SU-DHL-6 (cell line): ENCODE results near the gene TIMM9.

Experiments used
- H2AFZ ChIP-seq: fragments of 200-600 bp; sonication (generic); 2 replicates; pipeline ENCODE4 v1.6.1; 2014; ENCODE audit warnings: low read depth, mild to moderate bottlenecking, moderate library complexity, mixed read lengths, antibody characterized with exemption, low read length; ENCODE audit not compliant: severe bottlenecking
- H3F3A ChIP-seq: fragments of 200-600 bp; shearing (Covaris generic); 2 replicates; pipeline ENCODE4 v1.6.0; 2016; ENCODE audit warnings: antibody characterized with exemption, mild to moderate bottlenecking; ENCODE audit not compliant: insufficient read depth
- H3K27ac ChIP-seq: fragments of 200-600 bp; sonication (generic); 2 replicates; pipeline ENCODE4 v1.5.1; 2016; ENCODE audit warnings: low read depth, mild to moderate bottlenecking, low read length, moderate library complexity, mixed read lengths
- H3K27me3 ChIP-seq: fragments of 200-600 bp; sonication (generic), shearing (Covaris generic); 2 replicates; pipeline ENCODE4 v1.6.0; 2014; ENCODE audit warnings: mild to moderate bottlenecking, low read length
- H3K36me3 ChIP-seq: fragments of 200-600 bp; sonication (generic); 2 replicates; pipeline ENCODE4 v1.6.1; 2014; ENCODE audit warnings: mild to moderate bottlenecking, low read length, mixed read lengths
- H3K4me2 ChIP-seq: fragments of 300-600, 200-600 bp; shearing (Covaris generic), sonication (generic); 2 replicates; pipeline ENCODE4 v1.6.0; 2014; ENCODE audit warnings: low read length, low read depth, mild to moderate bottlenecking; ENCODE audit not compliant: poor library complexity, severe bottlenecking
- H3K4me3 ChIP-seq: fragments of 200-600 bp; sonication (generic); 2 replicates; pipeline ENCODE4 v1.5.1; 2014; ENCODE audit warnings: antibody characterized with exemption, low read length, mild to moderate bottlenecking, mixed read lengths; ENCODE audit not compliant: insufficient read depth, poor library complexity, severe bottlenecking
- H3K79me2 ChIP-seq: fragments of 200-600 bp; sonication (generic); 2 replicates; pipeline ENCODE4 v1.6.1; 2014; ENCODE audit warnings: mild to moderate bottlenecking, low read length, moderate library complexity; ENCODE audit not compliant: insufficient read depth
- H3K9ac ChIP-seq: fragments of 200-600 bp; sonication (generic); 2 replicates; pipeline ENCODE4 v1.7.0; 2014; ENCODE audit warnings: mild to moderate bottlenecking, low read length
- H3K9me2 ChIP-seq: fragments of 200-600 bp; sonication (generic); replicated peaks from 2 replicates; pipeline ENCODE4 v1.6.1; 2014; ENCODE audit warnings: low read length; ENCODE audit not compliant: insufficient read depth
- H3K9me3 ChIP-seq: fragments of 200-600 bp; sonication (generic); 2 replicates; pipeline ENCODE4 v1.6.1; 2014; ENCODE audit warnings: low read length, mixed read lengths; ENCODE audit not compliant: insufficient read depth
- H4K20me1 ChIP-seq: fragments of 200-600 bp; sonication (generic); 2 replicates; pipeline ENCODE4 v1.6.1; 2014; ENCODE audit warnings: low read depth, mild to moderate bottlenecking, antibody characterized with exemption, low read length, moderate library complexity, mixed read lengths
- EZH2phosphoT487 ChIP-seq: fragments of 200-600 bp; sonication (generic), shearing (Covaris generic); conservative IDR thresholded peaks from 2 replicates; pipeline ENCODE4 v1.6.1; 2018; ENCODE audit warnings: mild to moderate bottlenecking, antibody characterized with exemption, low read length, moderate library complexity, mixed read lengths
- TF ChIP-seq, protein P1 (sequence below): fragments of 200-600 bp; sonication (generic); IDR thresholded peaks from one replicate; pipeline ENCODE4 v1.5.1; 2017; ENCODE audit warnings: antibody characterized with exemption, mild to moderate bottlenecking, low read length, moderate library complexity; ENCODE audit not compliant: insufficient read depth, poor library complexity, severe bottlenecking

TIMM9 gene

DNA sequence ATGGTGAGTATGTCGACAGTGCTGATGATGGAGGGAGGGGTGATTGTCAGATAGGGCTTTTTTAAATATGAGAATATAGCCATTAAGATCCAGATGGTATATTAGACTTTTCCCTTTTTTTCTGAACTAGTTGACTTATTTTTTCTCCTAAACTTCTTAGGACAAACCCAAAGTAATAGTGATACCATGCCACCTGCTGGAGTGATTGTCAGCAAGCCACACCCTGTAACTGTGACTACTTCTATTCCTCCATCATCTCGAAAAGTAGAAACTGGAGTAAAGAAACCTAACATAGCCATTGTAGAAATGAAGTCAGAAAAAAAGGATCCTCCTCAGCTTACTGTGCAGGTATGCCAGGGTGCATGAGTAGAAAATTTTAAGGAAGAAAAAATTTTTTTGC lies 40.2 kb upstream of the TIMM9 start:
- Histone ChIP-seq H3K79me2 (no peaks in the 10 kb centered on the region), H3K36me3 (peaks cover 17% of the 10 kb centered on the region; the same call in 1 of the 2 replicates), H4K20me1 (no peaks in the 10 kb centered on the region), H3K4me2 (no peak overlapping the region), H3K9ac (no peak overlapping the region), H3K9me3 (no peaks in the 10 kb centered on the region), H3K4me3 (no peak overlapping the region), H3F3A (no peaks in the 10 kb centered on the region; the same call in 1 of the 2 replicates), H3K27ac (no peak overlapping the region), H3K9me2 (no peaks in the 10 kb centered on the region), H3K27me3 (no peaks in the 10 kb centered on the region), H2AFZ (no peak overlapping the region)
- TF ChIP-seq, protein P1, sequence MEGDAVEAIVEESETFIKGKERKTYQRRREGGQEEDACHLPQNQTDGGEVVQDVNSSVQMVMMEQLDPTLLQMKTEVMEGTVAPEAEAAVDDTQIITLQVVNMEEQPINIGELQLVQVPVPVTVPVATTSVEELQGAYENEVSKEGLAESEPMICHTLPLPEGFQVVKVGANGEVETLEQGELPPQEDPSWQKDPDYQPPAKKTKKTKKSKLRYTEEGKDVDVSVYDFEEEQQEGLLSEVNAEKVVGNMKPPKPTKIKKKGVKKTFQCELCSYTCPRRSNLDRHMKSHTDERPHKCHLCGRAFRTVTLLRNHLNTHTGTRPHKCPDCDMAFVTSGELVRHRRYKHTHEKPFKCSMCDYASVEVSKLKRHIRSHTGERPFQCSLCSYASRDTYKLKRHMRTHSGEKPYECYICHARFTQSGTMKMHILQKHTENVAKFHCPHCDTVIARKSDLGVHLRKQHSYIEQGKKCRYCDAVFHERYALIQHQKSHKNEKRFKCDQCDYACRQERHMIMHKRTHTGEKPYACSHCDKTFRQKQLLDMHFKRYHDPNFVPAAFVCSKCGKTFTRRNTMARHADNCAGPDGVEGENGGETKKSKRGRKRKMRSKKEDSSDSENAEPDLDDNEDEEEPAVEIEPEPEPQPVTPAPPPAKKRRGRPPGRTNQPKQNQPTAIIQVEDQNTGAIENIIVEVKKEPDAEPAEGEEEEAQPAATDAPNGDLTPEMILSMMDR: no peak
- TF ChIP-seq EZH2phosphoT487: no peak

DNA sequence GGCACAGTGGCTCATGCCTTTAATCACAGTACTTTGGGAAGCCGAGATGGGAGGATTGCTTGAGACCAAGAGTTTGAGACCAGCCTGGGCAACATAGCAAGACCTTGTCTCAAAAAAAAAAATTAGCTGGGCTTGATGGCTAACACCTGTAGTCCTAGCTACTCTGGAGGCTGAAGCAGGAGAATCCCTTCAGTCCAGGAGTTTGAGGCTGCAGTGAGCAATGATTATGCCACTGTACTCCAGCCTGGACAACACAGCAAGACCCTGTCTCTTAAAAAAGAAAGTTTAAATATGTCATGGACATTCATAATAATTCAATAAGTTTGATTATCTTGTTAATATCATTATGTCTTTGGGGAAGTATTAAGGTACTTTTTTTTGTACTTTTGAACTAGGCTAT lies 39.1 kb upstream of the TIMM9 start:
- no peak overlapping the region for H2AFZ ChIP-seq
- no peak overlapping the region for H3K9ac ChIP-seq
- H3K79me2 ChIP-seq: no peaks in the 10 kb centered on the region
- no peak overlapping the region for H3K4me2 ChIP-seq
- no peaks in the 10 kb centered on the region; the same call in 1 of the 2 replicates for H3F3A ChIP-seq
- no peak for TF ChIP-seq EZH2phosphoT487
- TF ChIP-seq, protein P1: no peak
- no peaks in the 10 kb centered on the region for H3K9me2 ChIP-seq
- no peak overlapping the region for H3K27ac ChIP-seq
- no peaks in the 10 kb centered on the region for H4K20me1 ChIP-seq
- peaks cover 17% of the 10 kb centered on the region; the same call in 1 of the 2 replicates for H3K36me3 ChIP-seq
- H3K27me3 ChIP-seq: no peaks in the 10 kb centered on the region
- H3K4me3 ChIP-seq: no peak overlapping the region
- H3K9me3 ChIP-seq: no peaks in the 10 kb centered on the region

DNA sequence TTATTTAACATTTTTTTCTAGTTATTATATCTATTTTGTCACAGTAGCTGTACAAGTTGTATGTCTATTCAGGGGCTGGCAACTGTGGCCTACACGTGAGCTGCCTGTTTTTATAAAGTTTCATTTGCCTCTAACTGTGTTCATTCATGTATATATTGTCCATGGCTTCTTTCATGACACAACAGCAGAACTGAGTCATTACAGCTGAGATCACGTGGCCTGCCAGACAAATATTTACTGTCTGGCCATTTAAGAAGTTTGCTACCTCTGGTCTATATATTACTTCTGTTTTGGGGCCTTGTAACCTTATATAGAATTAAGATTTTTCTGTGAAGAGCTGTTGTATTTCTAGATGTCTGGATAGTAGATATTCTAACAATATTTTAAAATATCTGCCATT lies 38.1 kb upstream of the TIMM9 start:
- TF ChIP-seq, protein P1: no peak
- TF ChIP-seq EZH2phosphoT487: no peak
- no peak overlapping the region for H3K9ac ChIP-seq
- H4K20me1 ChIP-seq: no peaks in the 10 kb centered on the region
- H3K27me3 ChIP-seq: no peaks in the 10 kb centered on the region
- no peak overlapping the region for H3K4me3 ChIP-seq
- H3K79me2 ChIP-seq: no peaks in the 10 kb centered on the region
- H3K9me2 ChIP-seq: no peaks in the 10 kb centered on the region
- no peak overlapping the region for H2AFZ ChIP-seq
- H3K9me3 ChIP-seq: no peaks in the 10 kb centered on the region
- H3K27ac ChIP-seq: no peak overlapping the region
- H3K36me3 ChIP-seq: peaks cover 16% of the 10 kb centered on the region; the same call in 1 of the 2 replicates
- H3F3A ChIP-seq: no peaks in the 10 kb centered on the region; the same call in 1 of the 2 replicates
- H3K4me2 ChIP-seq: no peak overlapping the region
